Measurements from ENCODE around the gene PSMB7. TPM values are rescaled to one million over a fixed set of nuclear protein-coding genes. Genes with fewer than 3 reads are reported as not detected.

The PSMB7 gene
- total and polyA plus RNA-seq, 2 of the 13 experiments (the other 11 are each of a cell fraction or from before 2014, with no cell fraction given): 259 to 291 TPM

DNA sequence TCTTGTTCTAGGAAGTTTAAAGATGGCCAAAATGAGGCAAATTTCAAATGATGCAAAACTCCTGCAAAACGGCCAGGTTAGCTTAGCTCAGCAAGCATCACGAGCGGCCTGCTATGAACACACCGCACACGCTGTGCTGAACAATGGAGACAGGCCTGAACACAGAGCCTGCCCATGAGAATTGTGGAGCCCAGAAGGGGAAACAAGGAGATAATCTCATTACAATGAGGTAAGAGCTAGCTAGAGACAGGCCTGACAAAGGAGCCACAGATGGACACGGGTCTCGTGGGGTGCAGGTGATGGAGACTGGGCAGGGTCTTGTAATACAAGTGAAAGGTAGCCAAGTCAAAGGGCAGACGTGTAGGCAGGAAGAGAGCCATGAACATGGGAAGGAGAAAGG, 50.2 kb downstream of the PSMB7 start:
- H3K36me3 ChIP-seq (replicated peaks in 1 of 2; ENCODE audit: control insufficient read depth in 1 of 2, insufficient read depth in 2 of 2, low read length in 2 of 2): peaks cover 7 to 8% of the 10 kb centered on the region in 2 experiments; a peak in 3 of 5 replicates
- peaks cover 74% of the 10 kb centered on the region for H3K79me2 ChIP-seq (ENCODE audit: insufficient read depth, low read length)
- peaks cover 23% of the 10 kb centered on the region for H3K4me1 ChIP-seq (ENCODE audit: insufficient read depth, low read length)
- intact Hi-C loops (cut with micrococcal nuclease; ENCODE audit: unreplicated experiment) (no loop called here), in situ Hi-C loops (cut with HindIII; ENCODE audit: extremely low pct_ligation_motif_present, low pct_unique_long_range_greater_than_20kb) (no loop called here)
- H3K9ac ChIP-seq (ENCODE audit: insufficient read depth, low read depth, low read length): no peak overlapping the region
- FAIRE-seq: no peak
- H3K27ac ChIP-seq (ENCODE audit: extremely low read length, insufficient read depth, low read length): no peak overlapping the region
- H2AFZ ChIP-seq (ENCODE audit: low read length): no peak overlapping the region
- H4K20me1 ChIP-seq (ENCODE audit: insufficient read depth, low read length): peaks cover 7% of the 10 kb centered on the region; the same call in 1 of the 2 replicates
- CTCF ChIA-PET (ENCODE audit: low intra/inter-chr PET ratio, low total read pairs): no interaction called here
- no peaks in the 10 kb centered on the region for H3K27me3 ChIP-seq (ENCODE audit: control insufficient read depth in 1 of 2, insufficient read depth in 2 of 2, low read length in 2 of 2)
- DNase-seq (ENCODE audit: low spot score): no peak
- ATAC-seq: no peak
- no peak overlapping the region for H3K4me2 ChIP-seq (ENCODE audit: low read depth, low read length)
- no TSS peak for BruUV-seq (replicated peaks)
- no peak overlapping the region for H3K4me3 ChIP-seq (replicated peaks in 1 of 3; ENCODE audit: insufficient read depth in 1 of 3, low read depth in 2 of 3, low read length in 3 of 3)
- H3K9me3 ChIP-seq (ENCODE audit: low read length): no peaks in the 10 kb centered on the region
- WGBS (ENCODE audit: low lambda C conversion rate): 98% methylated on average over 8 of the region's 8 CpGs
- POLR2A ChIA-PET: no interaction called here
- TF ChIP-seq ZNF142 (CRISPR knock-in tag; IDR thresholded peaks at IDR 0.05) (no peak), ZNF607 (CRISPR knock-in tag; IDR thresholded peaks at IDR 0.05; ENCODE audit: borderline replicate concordance) (no peak), ZNF747 (CRISPR knock-in tag; IDR thresholded peaks at IDR 0.05; ENCODE audit: borderline replicate concordance) (no peak), POLR2G (IDR thresholded peaks at IDR 0.05; ENCODE audit: low read depth, low read length) (no peak), SMC3 (IDR thresholded peaks at IDR 0.05; ENCODE audit: low read length) (no peak), KLF15 (CRISPR knock-in tag; IDR thresholded peaks at IDR 0.05; ENCODE audit: borderline replicate concordance) (no peak), ZNF615 (CRISPR knock-in tag; IDR thresholded peaks at IDR 0.05; ENCODE audit: borderline replicate concordance) (no peak), STAT5B (CRISPR knock-in tag; IDR thresholded peaks at IDR 0.05) (no peak), ZNF558 (CRISPR knock-in tag; IDR thresholded peaks at IDR 0.05; ENCODE audit: borderline replicate concordance) (no peak), TBL1XR1 (IDR thresholded peaks at IDR 0.05; ENCODE audit: borderline replicate concordance, low read length, partially characterized antibody) (no peak), HIC2 (CRISPR knock-in tag; IDR thresholded peaks at IDR 0.05; ENCODE audit: low read depth) (no peak)
- TF ChIP-seq, protein P1, sequence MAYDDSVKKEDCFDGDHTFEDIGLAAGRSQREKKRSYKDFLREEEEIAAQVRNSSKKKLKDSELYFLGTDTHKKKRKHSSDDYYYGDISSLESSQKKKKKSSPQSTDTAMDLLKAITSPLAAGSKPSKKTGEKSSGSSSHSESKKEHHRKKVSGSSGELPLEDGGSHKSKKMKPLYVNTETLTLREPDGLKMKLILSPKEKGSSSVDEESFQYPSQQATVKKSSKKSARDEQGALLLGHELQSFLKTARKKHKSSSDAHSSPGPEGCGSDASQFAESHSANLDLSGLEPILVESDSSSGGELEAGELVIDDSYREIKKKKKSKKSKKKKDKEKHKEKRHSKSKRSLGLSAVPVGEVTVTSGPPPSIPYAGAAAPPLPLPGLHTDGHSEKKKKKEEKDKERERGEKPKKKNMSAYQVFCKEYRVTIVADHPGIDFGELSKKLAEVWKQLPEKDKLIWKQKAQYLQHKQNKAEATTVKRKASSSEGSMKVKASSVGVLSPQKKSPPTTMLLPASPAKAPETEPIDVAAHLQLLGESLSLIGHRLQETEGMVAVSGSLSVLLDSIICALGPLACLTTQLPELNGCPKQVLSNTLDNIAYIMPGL (CRISPR knock-in tag; IDR thresholded peaks at IDR 0.05; ENCODE audit: borderline replicate concordance in 1 of 2, low read depth in 1 of 2): no peak
- TF ChIP-seq, protein P2, sequence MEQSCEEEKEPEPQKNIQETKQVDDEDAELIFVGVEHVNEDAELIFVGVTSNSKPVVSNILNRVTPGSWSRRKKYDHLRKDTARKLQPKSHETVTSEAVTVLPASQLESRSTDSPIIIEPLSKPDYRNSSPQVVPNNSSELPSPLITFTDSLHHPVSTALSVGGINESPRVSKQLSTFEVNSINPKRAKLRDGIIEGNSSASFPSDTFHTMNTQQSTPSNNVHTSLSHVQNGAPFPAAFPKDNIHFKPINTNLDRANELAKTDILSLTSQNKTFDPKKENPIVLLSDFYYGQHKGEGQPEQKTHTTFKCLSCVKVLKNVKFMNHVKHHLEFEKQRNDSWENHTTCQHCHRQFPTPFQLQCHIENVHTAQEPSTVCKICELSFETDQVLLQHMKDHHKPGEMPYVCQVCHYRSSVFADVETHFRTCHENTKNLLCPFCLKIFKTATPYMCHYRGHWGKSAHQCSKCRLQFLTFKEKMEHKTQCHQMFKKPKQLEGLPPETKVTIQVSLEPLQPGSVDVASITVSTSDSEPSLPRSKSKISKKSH (CRISPR knock-in tag; IDR thresholded peaks at IDR 0.05; ENCODE audit: borderline replicate concordance): no peak
